ENCODE measurements around the gene AGFG1. TPM values are rescaled to one million over a fixed set of nuclear protein-coding genes. Genes with fewer than 3 reads are reported as not detected.
"Not testable (repeated sequence)": the region's sequence is repeated elsewhere in the genome, so short reads cannot be mapped to it uniquely, and the experiment has no call there.

Gene AGFG1
- total RNA-seq, 2 donors from 2014 or later: 82.8 to 85.5 TPM

DNA sequence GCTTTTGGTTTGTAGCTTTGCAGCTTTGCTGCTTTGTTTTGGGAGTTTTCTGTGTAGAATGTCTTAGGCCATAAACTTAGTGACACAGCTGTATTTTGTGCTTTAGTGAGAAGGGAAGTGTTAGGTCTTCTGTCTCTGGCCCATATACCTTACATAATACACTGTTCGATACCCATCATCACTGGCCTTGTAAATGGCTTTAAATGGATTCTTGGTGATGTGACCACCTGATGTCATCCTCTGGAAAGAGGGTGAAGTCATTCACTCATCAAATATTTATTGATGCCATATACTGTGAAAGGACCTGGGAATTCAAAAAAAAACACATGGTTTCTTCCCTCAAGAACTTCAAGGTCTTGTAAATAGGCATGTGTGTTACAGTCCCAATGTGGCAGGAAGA is 107.8 kb downstream of the AGFG1 start:
- intact Hi-C loops (cut with DNase I): no loop called here
- DNase-seq (ENCODE audit: low spot score): no peak

DNA sequence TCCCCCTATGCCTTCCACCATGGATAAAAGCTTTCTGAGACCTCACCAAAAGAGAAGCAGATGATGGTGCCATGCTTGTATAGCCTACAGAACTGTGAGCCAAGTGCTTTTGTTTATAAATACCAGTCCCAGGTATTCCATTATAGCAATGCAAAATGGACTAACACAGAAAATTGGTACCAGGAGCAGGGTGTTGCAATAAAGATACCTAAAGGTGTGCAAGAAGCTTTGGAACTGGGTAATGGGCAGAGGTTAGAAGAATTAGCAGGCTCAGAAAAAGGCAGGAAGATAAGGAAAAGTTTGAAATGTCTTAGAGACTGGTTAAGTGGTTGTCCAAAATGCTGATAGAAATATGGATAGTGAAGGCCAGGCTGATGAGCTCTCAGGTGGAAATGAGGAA is 110.4 kb downstream of the AGFG1 start:
- intact Hi-C loops (cut with DNase I): no loop called here
- no peak for DNase-seq (ENCODE audit: low spot score)

DNA sequence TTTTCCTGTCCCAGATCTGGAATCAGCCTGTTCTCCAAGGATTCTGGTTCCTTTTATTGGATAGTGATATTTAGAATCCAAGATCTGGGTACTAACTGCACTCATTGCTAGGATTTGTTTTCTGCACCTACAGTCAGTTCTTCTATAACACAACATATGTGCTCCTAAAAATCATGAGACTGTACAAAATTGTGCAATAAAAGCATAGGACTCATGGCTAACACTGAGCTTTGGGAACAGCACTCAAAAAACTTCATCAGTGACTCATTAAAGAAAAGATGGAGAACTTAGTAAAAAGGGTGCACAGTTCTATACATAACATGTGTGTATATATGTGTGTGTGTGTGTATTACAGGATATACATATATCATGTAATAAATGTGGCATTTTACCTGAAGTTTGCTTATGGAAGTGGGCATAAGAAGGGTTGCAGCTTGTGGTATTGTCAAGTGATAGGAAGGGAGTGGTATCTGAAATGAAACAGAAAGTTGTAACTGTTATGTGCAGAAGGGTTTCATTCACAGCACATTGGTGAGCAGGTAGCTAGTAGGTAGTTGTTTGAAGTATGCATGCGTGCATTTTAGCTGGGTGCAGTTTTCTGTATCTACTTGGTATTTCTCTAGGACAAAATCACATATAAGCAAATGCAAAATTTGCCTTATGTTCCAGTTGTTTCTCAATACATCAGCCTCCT is 120.9 kb downstream of the AGFG1 start:
- intact Hi-C loops (cut with DNase I): no loop called here

DNA sequence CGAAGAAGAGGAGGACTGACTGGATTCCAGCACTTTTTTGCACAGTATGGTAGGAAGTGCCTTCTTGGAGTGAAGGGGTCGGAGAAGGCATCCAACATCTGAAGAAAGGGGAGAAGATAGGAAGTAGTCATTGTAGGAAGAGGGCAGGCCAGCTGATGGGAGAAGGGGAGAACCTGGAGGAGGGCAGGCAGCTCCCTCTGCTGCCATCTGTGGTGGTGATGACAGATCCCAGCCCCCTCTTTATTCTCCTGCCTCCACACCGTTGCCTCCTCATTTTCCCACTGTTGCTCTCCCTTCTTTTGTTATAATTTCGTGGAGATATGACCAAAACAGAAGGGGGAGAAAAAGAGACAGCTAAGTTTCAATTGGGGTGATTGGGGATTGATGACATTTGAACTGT is 123.8 kb downstream of the AGFG1 start:
- no peak for DNase-seq (ENCODE audit: low spot score)
- intact Hi-C loops (cut with DNase I): no loop called here

More for the DNA sequence above, 120.9 kb downstream of the AGFG1 start:
- DNase-seq (ENCODE audit: low spot score): no peak

DNA sequence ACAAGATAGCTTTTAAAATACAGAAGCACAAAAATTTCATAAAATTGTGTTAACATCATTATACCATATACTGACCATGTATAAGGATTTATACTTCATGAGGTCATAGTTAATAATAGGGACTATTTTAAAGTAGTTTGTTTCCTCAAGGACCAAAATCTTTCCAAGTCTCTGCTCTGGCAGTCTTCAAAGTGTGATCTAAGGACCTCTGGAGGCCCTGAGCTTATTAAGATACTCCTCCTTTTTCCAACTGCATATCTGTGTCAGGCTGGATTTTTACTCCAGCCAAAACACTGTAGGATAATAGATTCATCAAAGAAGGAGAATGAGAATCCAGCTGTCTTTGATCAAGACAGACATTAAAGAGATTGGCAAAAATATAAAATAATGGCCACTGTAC is 125.1 kb downstream of the AGFG1 start:
- intact Hi-C loops (cut with DNase I): no loop called here
- no peak for DNase-seq (ENCODE audit: low spot score)

DNA sequence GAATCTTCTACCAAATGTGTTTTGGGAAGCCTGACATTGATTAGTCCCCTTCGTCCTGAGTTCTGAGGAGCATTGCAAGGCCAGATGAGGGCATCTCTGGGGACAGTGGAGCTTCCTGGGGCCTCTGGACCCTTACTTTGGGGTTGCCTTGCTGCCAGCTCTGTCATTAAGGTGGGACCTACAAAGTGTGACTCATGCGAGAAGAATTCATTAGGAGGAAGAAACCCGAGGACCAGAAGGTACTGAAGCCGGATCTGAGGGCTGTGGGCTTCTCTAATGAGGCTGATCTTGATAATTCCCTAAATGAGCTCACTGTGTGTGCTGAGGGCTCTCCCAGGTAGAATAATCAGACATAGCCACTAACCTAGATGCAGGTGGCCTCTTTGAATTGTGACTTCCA is 126.0 kb downstream of the AGFG1 start:
- DNase-seq (ENCODE audit: low spot score): no peak
- intact Hi-C loops (cut with DNase I): no loop called here

DNA sequence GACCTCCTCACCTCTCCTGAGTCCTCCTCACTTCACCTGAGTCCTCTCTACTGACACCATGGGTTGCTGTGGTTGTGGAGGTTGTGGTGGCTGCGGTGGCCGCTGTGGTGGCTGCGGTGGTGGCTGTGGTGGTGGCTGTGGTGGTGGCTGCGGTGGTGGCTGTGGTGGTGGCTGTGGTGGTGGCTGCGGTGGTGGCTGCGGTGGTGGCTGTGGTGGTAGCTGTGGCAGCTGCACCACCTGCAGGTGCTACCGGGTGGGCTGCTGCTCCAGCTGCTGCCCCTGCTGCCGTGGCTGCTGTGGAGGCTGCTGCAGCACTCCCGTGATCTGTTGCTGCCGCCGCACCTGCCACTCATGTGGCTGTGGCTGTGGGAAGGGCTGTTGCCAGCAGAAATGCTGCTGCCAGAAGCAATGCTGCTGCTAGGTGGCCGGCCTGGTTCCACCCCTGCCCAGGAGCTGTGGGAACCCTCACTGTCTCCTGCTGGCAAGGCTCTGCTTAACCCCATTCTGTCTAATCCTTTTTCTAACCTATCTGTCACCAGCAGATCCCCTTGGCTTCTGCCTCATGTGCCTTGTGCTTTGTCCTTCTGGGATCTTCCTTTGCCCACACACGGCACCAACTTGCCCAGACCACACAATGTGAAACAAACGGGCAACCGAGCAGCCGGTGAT is 127.0 kb downstream of the AGFG1 start, which contains the start of gene SCYGR2:
Gene SCYGR2 (plus strand): TSS at position 59 of the 669 bp plus-strand sequence. CDS start 0 bp downstream, at position 59.
- intact Hi-C loops (cut with DNase I); DNase-seq (ENCODE audit: low spot score): not testable (repeated sequence)

DNA sequence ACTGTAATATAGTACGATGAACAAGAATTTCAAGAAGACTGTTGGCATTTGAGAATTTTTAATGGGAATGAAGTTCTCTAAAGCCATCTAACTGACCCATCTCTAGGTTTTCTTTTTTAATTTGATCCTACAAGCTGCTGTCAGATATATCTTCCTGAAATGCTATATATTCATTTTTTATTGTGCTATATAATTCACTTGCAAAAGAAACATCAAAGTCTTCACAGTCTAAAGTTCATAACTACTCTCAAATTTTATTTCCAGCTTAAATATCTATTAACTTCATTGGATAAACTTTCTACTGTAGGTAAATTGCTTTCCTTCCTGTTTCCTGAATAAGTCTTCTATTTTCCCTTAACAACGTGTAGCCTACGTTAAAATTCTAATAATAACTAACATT is 130.4 kb downstream of the AGFG1 start:
- intact Hi-C loops (cut with DNase I): no loop called here
- DNase-seq (ENCODE audit: low spot score): no peak

DNA sequence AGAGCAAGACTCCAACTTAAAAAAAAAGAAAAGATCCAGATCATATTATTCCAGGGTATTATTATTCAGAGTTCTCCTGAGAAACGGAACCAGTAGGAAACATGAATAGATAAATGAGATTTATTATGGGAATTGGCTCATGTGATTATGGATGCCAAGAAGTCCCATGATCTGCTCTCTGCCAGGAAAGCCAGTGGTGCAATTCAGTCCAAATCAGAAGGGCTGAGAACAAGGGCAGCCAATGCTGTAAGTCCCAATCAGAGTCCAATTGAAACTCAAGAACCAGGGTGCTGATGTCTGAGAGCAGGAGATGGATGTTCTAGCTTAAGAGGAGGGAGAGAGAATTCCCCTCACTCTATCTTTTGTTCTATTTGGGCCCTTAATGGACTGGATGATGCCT is 134.5 kb downstream of the AGFG1 start:
- DNase-seq (ENCODE audit: low spot score): no peak
- intact Hi-C loops (cut with DNase I): no loop called here

DNA sequence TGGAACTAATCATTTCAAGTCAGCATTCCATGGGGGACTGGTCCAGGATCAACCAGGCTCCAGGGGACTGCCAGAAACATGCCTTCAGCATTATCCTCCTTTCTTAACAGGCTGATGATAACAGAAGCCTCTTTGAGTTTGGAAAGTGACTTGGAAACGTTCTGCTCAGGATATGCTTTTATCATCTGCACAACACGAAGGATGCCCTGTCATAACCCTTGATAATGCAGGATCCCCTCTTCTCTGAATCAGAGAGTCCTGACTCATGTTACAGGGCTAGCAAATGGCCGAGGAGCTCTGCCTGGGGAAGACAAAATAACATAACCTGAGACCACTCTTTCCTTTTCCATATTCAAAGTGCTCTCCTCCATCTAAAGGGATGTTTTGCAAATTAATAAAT is 136.0 kb downstream of the AGFG1 start:
- intact Hi-C loops (cut with DNase I): no loop called here
- DNase-seq (ENCODE audit: low spot score): no peak

DNA sequence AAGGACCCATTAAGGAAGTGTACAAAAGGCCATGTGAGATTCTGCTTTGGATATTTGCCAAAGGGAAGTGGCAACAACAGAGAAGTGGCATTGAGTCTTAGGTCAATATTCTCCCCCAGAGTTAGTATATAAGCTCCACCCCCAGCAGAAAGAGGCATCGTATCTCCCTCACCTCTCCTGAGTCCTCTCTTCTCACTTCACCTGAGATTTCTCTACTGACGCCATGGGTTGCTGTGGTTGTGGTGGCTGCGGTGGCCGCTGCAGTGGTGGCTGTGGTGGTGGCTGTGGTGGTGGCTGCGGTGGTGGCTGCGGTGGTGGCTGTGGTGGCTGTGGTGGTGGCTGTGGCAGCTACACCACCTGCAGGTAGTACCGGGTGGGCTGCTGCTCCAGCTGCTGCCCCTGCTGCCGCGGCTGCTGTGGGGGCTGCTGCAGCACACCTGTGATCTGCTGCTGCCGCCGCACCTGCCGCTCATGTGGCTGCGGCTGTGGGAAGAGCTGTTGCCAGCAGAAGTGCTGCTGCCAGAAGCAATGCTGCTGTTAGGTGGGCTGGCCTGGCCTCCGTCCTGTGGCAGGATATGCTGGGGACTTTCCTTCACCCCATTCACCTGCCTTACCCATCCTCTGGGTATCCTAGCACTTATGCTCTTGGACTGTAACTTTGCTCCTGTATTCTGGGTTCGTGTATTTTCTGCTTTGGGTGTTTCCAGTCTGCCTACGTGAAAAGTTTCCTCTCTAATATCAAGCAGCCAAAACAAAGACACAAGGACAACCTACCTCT is 136.8 kb downstream of the AGFG1 start:
- intact Hi-C loops (cut with DNase I): no loop called here
- no peak for DNase-seq (ENCODE audit: low spot score)

DNA sequence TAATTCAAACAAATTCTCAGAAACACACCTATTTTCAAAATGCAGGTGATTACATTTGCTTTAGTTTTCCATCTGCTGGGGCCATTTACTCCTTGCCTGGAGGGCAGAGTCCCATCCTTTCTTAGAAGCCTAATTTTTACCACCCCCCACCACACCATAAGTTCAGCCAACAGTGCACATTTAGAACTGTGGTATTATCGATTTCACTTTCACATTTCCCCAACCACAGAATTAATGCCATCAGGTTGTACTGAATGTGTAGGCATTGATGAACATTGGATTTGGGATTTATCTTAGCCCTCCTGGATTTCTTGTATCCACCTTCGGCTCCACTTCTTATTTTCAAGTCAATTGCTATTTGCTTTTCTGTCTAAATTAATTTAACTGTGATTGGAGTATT is 138.2 kb downstream of the AGFG1 start:
- intact Hi-C loops (cut with DNase I): no loop called here
- no peak for DNase-seq (ENCODE audit: low spot score)

Small RNA genes within 50 kb of the gene (microRNA-seq; reads per million reads assigned to microRNA genes)
- 0.26 to 0.32 reads per million in 2 donors for gene MIR5703 (ENCODE audit: borderline microRNAs expressed in 2 of 2)

Other genes starting within 250 kb of the AGFG1 start
- gene MFF, start 146.9 kb upstream of the AGFG1 start, total RNA-seq: 10 to 100 TPM; 52.2 to 55.2 TPM
- gene TM4SF20, start 92.8 kb upstream of the AGFG1 start, total RNA-seq: under 1 TPM in 1 of 2 donors, not detected in 1; 0.10 TPM
- not detected for gene SCYGR1, start 84.2 kb upstream of the AGFG1 start, total RNA-seq
- gene SCYGR2, start 126.7 kb downstream of the AGFG1 start, total RNA-seq: not detected
- not detected for gene SCYGR3, start 142.7 kb downstream of the AGFG1 start, total RNA-seq
- gene SCYGR4, start 145.3 kb downstream of the AGFG1 start, total RNA-seq: not detected
- not detected for gene SCYGR5, start 194.6 kb downstream of the AGFG1 start, total RNA-seq
- 1 to 10 TPM; 2.3 to 2.4 TPM for gene SLC19A3, start 245.9 kb downstream of the AGFG1 start, total RNA-seq

All from posterior vena cava (tissue), 2 donors.